Loucy (cell line): Measurements from ENCODE around the gene CACNA1B.

ENCODE experiments used
- H2AFZ ChIP-seq: fragments of 200-600 bp; sonication (generic); 2 replicates; pipeline ENCODE4 v1.6.0; 2016; ENCODE audit warnings: antibody characterized with exemption, mild to moderate bottlenecking, low read length, moderate library complexity
- H3F3A ChIP-seq: fragments of 200-600 bp; 2 replicates; pipeline ENCODE4 v1.6.0; 2016; ENCODE audit warnings: antibody characterized with exemption, low read depth, mild to moderate bottlenecking
- H3K27me3 ChIP-seq: fragments of 200-600 bp; sonication (generic); 2 replicates; pipeline ENCODE4 v1.6.1; 2014; ENCODE audit warnings: low read length, mild to moderate bottlenecking; ENCODE audit not compliant: insufficient read depth, poor library complexity, severe bottlenecking
- H3K36me3 ChIP-seq: fragments of 200-600 bp; sonication (generic); 2 replicates; pipeline ENCODE4 v1.6.1; 2016; ENCODE audit warnings: low read length; ENCODE audit not compliant: insufficient read depth
- H3K4me1 ChIP-seq: fragments of 200-600 bp; sonication (generic); 2 replicates; pipeline ENCODE4 v1.5.1; 2014; ENCODE audit warnings: low read length, mild to moderate bottlenecking; ENCODE audit not compliant: insufficient read depth, poor library complexity, severe bottlenecking
- H3K4me2 ChIP-seq: fragments of 200-600 bp; sonication (generic); 2 replicates; pipeline ENCODE4 v1.6.0; 2014; ENCODE audit warnings: antibody characterized with exemption, low read length, low read depth, mild to moderate bottlenecking; ENCODE audit not compliant: poor library complexity, severe bottlenecking
- H3K4me3 ChIP-seq: fragments of 200-600 bp; sonication (generic); 2 replicates; pipeline ENCODE4 v1.5.1; 2014; ENCODE audit warnings: low read length, mild to moderate bottlenecking, mixed read lengths; ENCODE audit not compliant: poor library complexity, severe bottlenecking
- H3K79me2 ChIP-seq: fragments of 200-600 bp; sonication (generic); 2 replicates; pipeline ENCODE4 v1.6.1; 2014; ENCODE audit warnings: low read length; ENCODE audit not compliant: insufficient read depth
- H3K9ac ChIP-seq: fragments of 200-600 bp; sonication (generic); 2 replicates; pipeline ENCODE4 v1.6.0; 2014; ENCODE audit warnings: mild to moderate bottlenecking, low read depth, low read length, moderate library complexity; ENCODE audit not compliant: poor library complexity, severe bottlenecking
- H3K9me2 ChIP-seq: fragments of 200-600 bp; sonication (generic); replicated peaks from 2 replicates; pipeline ENCODE4 v1.6.1; 2016; ENCODE audit warnings: low read depth, low read length, mixed read lengths
- H3K9me3 ChIP-seq: fragments of 200-600 bp; sonication (generic); 2 replicates; pipeline ENCODE4 v1.6.1; 2014; ENCODE audit warnings: mild to moderate bottlenecking, antibody characterized with exemption, low read length, low read depth; ENCODE audit not compliant: insufficient read depth
- H4K20me1 ChIP-seq: fragments of 200-600 bp; sonication (generic); 2 replicates; pipeline ENCODE4 v1.6.0; 2014; ENCODE audit warnings: antibody characterized with exemption, low read length, mild to moderate bottlenecking; ENCODE audit not compliant: insufficient read depth, poor library complexity, severe bottlenecking
- EZH2phosphoT487 ChIP-seq: fragments of 200-600 bp; IDR thresholded peaks from 2 replicates; pipeline ENCODE4 v1.6.1; 2018; ENCODE audit warnings: antibody characterized with exemption, mild to moderate bottlenecking, moderate library complexity, borderline replicate concordance
- TF ChIP-seq, protein P1 (sequence below): fragments of 200-600 bp; sonication (generic); conservative IDR thresholded peaks from 2 replicates; pipeline ENCODE4 v1.5.1; 2014; ENCODE audit warnings: mild to moderate bottlenecking, antibody characterized with exemption, low read length

The CACNA1B gene

DNA sequence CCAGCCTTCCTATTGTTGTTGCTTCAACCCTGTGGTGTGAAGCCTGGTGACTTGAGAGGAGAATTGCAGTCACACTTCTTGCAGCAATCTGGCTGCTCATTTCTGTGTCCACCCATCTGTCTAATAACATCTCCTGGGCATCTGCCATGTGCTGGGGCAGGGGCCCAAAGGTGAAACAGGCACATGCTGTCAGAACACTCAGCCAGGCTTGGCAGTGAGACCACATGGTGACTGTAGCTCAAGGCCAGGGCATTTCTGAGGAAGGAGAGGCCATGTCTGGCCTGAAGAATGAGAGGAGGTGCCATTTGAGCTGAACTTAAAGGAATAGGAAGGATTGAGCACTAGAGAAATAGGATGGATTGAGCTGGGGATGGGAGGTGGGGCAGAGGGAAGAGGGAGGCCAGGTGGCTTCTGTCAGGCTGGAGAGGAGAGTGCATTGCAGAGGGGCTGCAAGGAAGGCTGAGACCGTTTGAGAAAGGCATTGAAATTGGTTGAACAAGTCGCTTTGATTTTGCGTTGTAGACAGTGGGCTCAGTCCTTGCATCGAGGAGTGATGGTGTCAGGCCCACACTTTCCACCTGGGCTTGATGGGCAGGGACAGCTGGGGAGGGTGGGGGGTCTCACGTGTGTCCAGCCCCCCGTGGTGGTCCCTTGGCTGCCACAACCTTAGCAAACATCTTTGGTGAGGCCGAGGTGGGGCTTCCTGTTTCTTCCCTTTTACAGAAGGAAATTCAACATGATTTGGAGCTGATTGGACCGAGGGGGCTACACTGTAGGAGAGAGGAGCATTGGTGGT lies 222.4 kb downstream of the CACNA1B start:
- no peaks in the 10 kb centered on the region for H4K20me1 ChIP-seq
- no peaks in the 10 kb centered on the region for H3K4me1 ChIP-seq
- H3K36me3 ChIP-seq, result no peaks in the 10 kb centered on the region
- H3K9me2 ChIP-seq, result no peaks in the 10 kb centered on the region
- no peak overlapping the region for H3K9ac ChIP-seq
- H3F3A ChIP-seq, result no peaks in the 10 kb centered on the region
- H3K9me3 ChIP-seq, result peaks cover 24% of the 10 kb centered on the region; the same call in 1 of the 2 replicates
- H2AFZ ChIP-seq, result no peak overlapping the region
- no peak overlapping the region for H3K4me3 ChIP-seq
- TF ChIP-seq, protein P1, sequence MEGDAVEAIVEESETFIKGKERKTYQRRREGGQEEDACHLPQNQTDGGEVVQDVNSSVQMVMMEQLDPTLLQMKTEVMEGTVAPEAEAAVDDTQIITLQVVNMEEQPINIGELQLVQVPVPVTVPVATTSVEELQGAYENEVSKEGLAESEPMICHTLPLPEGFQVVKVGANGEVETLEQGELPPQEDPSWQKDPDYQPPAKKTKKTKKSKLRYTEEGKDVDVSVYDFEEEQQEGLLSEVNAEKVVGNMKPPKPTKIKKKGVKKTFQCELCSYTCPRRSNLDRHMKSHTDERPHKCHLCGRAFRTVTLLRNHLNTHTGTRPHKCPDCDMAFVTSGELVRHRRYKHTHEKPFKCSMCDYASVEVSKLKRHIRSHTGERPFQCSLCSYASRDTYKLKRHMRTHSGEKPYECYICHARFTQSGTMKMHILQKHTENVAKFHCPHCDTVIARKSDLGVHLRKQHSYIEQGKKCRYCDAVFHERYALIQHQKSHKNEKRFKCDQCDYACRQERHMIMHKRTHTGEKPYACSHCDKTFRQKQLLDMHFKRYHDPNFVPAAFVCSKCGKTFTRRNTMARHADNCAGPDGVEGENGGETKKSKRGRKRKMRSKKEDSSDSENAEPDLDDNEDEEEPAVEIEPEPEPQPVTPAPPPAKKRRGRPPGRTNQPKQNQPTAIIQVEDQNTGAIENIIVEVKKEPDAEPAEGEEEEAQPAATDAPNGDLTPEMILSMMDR, result no peak
- no peak for TF ChIP-seq EZH2phosphoT487
- no peaks in the 10 kb centered on the region for H3K79me2 ChIP-seq
- no peak overlapping the region for H3K4me2 ChIP-seq
- no peaks in the 10 kb centered on the region for H3K27me3 ChIP-seq

DNA sequence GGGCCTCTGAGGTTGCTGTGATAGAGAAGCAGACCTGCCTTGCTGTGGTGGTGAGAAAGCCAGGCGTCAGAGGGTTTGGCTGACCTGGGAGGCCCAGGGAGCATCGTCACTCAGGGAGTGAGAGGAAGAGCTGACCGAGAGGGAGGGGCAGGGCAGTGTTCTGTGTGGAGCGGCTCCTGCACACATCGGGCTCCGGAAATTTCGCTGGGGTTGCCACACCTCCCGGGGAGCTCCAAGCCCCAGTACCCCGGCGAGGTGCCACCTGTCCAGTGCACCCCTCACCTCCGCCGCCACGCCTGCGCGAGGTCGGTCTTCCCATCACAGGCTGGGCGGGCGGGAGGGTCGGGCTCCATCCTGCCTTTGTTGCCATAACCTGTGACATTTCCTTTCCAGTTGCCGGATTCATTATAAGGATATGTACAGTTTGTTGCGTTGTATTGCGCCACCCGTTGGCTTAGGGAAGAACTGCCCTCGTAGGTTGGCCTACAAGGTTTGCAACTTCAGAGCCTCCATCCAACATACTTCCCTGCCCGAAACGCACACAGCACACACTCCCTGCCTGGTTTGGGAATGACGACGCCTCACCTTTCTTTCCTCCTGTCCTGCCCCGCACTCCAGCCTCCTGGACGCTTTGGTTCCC lies 223.2 kb downstream of the CACNA1B start:
- Histone ChIP-seq H3K9ac (no peak overlapping the region), H3K4me1 (no peaks in the 10 kb centered on the region), H3K36me3 (no peaks in the 10 kb centered on the region), H2AFZ (no peak overlapping the region), H3F3A (no peaks in the 10 kb centered on the region), H3K9me3 (peaks cover 30% of the 10 kb centered on the region; the same call in 1 of the 2 replicates), H3K9me2 (no peaks in the 10 kb centered on the region), H3K27me3 (no peaks in the 10 kb centered on the region), H3K4me3 (no peak overlapping the region), H4K20me1 (no peaks in the 10 kb centered on the region), H3K4me2 (no peak overlapping the region), H3K79me2 (no peaks in the 10 kb centered on the region)
- TF ChIP-seq, protein P1, result no peak
- no peak for TF ChIP-seq EZH2phosphoT487

DNA sequence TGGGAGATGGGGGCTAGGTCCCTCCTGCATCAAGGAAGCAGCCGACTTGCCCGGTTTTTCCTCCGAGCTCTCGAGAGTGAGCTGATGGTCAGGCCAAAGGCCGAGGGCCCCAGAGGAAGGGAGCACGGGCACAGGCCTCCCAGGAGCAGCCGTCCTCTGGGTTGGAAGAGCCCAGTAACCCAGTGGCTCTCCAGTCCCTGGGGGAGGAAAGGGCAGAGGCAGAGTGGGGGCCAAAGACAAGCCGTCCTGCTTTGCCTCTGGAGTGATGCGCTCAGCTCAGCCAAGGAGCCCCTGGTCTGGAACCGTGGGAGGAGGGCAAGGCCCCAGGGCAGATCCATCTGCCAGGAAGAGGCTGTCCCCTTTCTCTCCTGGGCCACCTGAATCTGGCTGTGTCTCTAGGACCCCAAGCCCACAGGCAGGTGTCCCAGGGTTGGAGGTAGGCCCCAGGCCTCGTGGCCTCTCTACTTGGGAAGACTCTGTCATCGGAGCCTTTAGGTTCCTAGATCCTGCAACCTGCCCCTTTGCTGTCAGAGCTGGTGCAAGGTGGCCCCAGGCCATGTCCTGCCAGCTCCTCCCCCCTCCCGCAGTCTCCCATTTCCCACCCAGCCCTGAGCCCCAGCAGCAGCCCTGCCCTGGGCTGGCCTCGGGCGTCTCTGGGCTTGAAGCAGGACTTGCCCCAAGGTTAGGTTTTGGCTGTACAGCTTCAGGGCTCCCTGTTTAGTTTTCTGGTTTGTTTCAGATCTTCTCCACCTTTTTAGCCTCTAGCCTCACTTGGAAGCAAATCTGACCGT lies 224.1 kb downstream of the CACNA1B start:
- H3K27me3 ChIP-seq, result no peaks in the 10 kb centered on the region
- no peak overlapping the region for H3K9ac ChIP-seq
- no peaks in the 10 kb centered on the region for H3F3A ChIP-seq
- H3K79me2 ChIP-seq, result no peaks in the 10 kb centered on the region
- H2AFZ ChIP-seq, result no peak overlapping the region
- H3K36me3 ChIP-seq, result no peaks in the 10 kb centered on the region
- H3K9me2 ChIP-seq, result no peaks in the 10 kb centered on the region
- H3K4me2 ChIP-seq, result no peak overlapping the region
- no peaks in the 10 kb centered on the region for H3K4me1 ChIP-seq
- no peaks in the 10 kb centered on the region for H4K20me1 ChIP-seq
- TF ChIP-seq, protein P1, result no peak
- no peak for TF ChIP-seq EZH2phosphoT487
- H3K4me3 ChIP-seq, result no peak overlapping the region
- peaks cover 26% of the 10 kb centered on the region; the same call in 1 of the 2 replicates for H3K9me3 ChIP-seq
